GM18907 (cell line): ENCODE data around the gene HOXA2.

Experiments
- ATAC-seq: cut with Tn5 transposase; IDR thresholded peaks from one replicate; pipeline ENCODE4 v1.9.1; 2021; ENCODE audit warnings: mild to moderate bottlenecking, moderate library complexity; ENCODE audit not compliant: unreplicated experiment

HOXA2 gene

GRCh38 chr7:27100694-27101170 lies 1.8 kb downstream of the HOXA2 start:
- ATAC-seq = no peak

GRCh38 chr7:27099453-27100370 lies 2.8 kb downstream of the HOXA2 start:
- no peak for ATAC-seq

- ATAC-seq = no peak
Measured at GRCh38 chr7:27098578-27099451, 3.7 kb downstream of the HOXA2 start.

- ATAC-seq = no peak
Measured at GRCh38 chr7:27097686-27098577, 4.6 kb downstream of the HOXA2 start.

GRCh38 chr7:27096768-27097514 lies 5.5 kb downstream of the HOXA2 start:
- no peak for ATAC-seq

GRCh38 chr7:27095897-27096767 lies 6.4 kb downstream of the HOXA2 start, which contains the start of gene HOXA1:
Gene HOXA1 (minus strand): TSS chr7:27096000. CDS start chr7:27095912, 88 bp downstream.
- ATAC-seq = peak; percentile 87

GRCh38 chr7:27095050-27095896 lies 7.2 kb downstream of the HOXA2 start:
- peak; percentile 7 for ATAC-seq

GRCh38 chr7:27094304-27095049 lies 8.0 kb downstream of the HOXA2 start:
- ATAC-seq = no peak

- no peak for ATAC-seq
Measured at GRCh38 chr7:27093184-27093895, 9.1 kb downstream of the HOXA2 start.

- no peak for ATAC-seq
Measured at GRCh38 chr7:27092819-27093110, 9.7 kb downstream of the HOXA2 start.

- ATAC-seq = no peak
Measured at GRCh38 chr7:27091941-27092818, 10.3 kb downstream of the HOXA2 start.

GRCh38 chr7:27091105-27091504 lies 11.4 kb downstream of the HOXA2 start:
- ATAC-seq = no peak

GRCh38 chr7:27088002-27088922 lies 14.2 kb downstream of the HOXA2 start:
- ATAC-seq = no peak

- no peak for ATAC-seq
Measured at GRCh38 chr7:27083646-27084045, 18.8 kb downstream of the HOXA2 start.

- no peak for ATAC-seq
Measured at GRCh38 chr7:27082171-27082570, 20.3 kb downstream of the HOXA2 start.
